ENCODE results near the gene KDM4B. TPM values are rescaled to one million over a fixed set of nuclear protein-coding genes. Genes with fewer than 3 reads are reported as not detected.

Gene KDM4B
- total and polyA plus RNA-seq, 10 of the 15 experiments (the other 5 are each of a cell fraction or from before 2014, with no cell fraction given) = 0.47 to 49.6 (median 16.2) TPM

- TF ChIP-seq JUND (IDR thresholded peaks at IDR 0.05; ENCODE audit: low read depth, low read length) = no peak
Measured at GRCh38 chr19:4986471-4986891, 17.6 kb downstream of the KDM4B start (continued).

GRCh38 chr19:4987256-4987655, 18.3 kb downstream of the KDM4B start:
- intact Hi-C loops (cut with micrococcal nuclease; ENCODE audit: unreplicated experiment) = no loop called here
- Histone ChIP-seq H3K4me1 (ENCODE audit: control insufficient read depth, insufficient read depth, low read length) (no peaks in the 10 kb centered on the region), H4K20me1 (ENCODE audit: control insufficient read depth, insufficient read depth) (peaks cover 13% of the 10 kb centered on the region), H2AFZ (ENCODE audit: control insufficient read depth, low read depth, low read length) (no peak overlapping the region), H3K4me2 (ENCODE audit: control insufficient read depth, insufficient read depth) (no peak overlapping the region), H3K27me3 (replicated peaks in 1 of 2; ENCODE audit: control insufficient read depth in 2 of 2, insufficient read depth in 2 of 2, low read length in 1 of 2) (no peaks in the 10 kb centered on the region), H3K36me3 (ENCODE audit: control insufficient read depth in 2 of 2, insufficient read depth in 2 of 2, low read length in 1 of 2) (peaks cover 0 to 8% of the 10 kb centered on the region in 2 experiments; a peak in 1 of 4 replicates), H3K9me3 (replicated peaks; ENCODE audit: control insufficient read depth, insufficient read depth, low read length) (no peaks in the 10 kb centered on the region; the same call in 2 of the 3 replicates), H3K27ac (ENCODE audit: control insufficient read depth, insufficient read depth) (no peak overlapping the region), H3K4me3 (no peak overlapping the region), H3K79me2 (ENCODE audit: control insufficient read depth, insufficient read depth, low read length) (peaks cover 24% of the 10 kb centered on the region), H3K9ac (ENCODE audit: control insufficient read depth, insufficient read depth, low read length) (no peak overlapping the region)
- FAIRE-seq = no peak
- DNase-seq (ENCODE audit: low read depth, low spot score) = no peak
- WGBS (ENCODE audit: insufficient coverage, insufficient replicate concordance, low lambda C conversion rate, missing lambda C conversion rate) = 85% methylated on average over 11 of the region's 11 CpGs
- ChIA-PET RAD21 (ENCODE audit: unreplicated experiment) (no interaction called here), POLR2A (no interaction called here), SMC1A (ENCODE audit: uncharacterized antibody, unreplicated experiment) (no interaction called here), CTCF (no interaction called here)
- BruUV-seq (replicated peaks) = no TSS peak
- ATAC-seq = no peak
- in situ Hi-C loops (cut with MboI) = no loop called here
- no peak for TF ChIP-seq STAT3 (IDR thresholded peaks at IDR 0.05; ENCODE audit: low read depth, low read length)

- peaks cover 0 to 8% of the 10 kb centered on the region in 2 experiments; a peak in 1 of 4 replicates for H3K36me3 ChIP-seq (ENCODE audit: control insufficient read depth in 2 of 2, insufficient read depth in 2 of 2, low read length in 1 of 2)
- H2AFZ ChIP-seq (ENCODE audit: control insufficient read depth, low read depth, low read length) = no peak overlapping the region
- no peaks in the 10 kb centered on the region for H3K4me1 ChIP-seq (ENCODE audit: control insufficient read depth, insufficient read depth, low read length)
- ChIA-PET POLR2A (no interaction called here), SMC1A (ENCODE audit: uncharacterized antibody, unreplicated experiment) (no interaction called here), CTCF (interaction anchor here (1.2 kb wide), 1 partner anchor 42 kb away, joined by 3 read pairs; no protein-coding TSS in a partner anchor), RAD21 (ENCODE audit: unreplicated experiment) (no interaction called here)
- H3K27me3 ChIP-seq (replicated peaks in 1 of 2; ENCODE audit: control insufficient read depth in 2 of 2, insufficient read depth in 2 of 2, low read length in 1 of 2) = no peaks in the 10 kb centered on the region
- 93% methylated on average over 21 of the region's 24 CpGs for WGBS (ENCODE audit: insufficient coverage, insufficient replicate concordance, low lambda C conversion rate, missing lambda C conversion rate)
- ATAC-seq (no peak), FAIRE-seq (no peak), DNase-seq (ENCODE audit: low read depth, low spot score) (no peak)
- H3K4me3 ChIP-seq = no peak overlapping the region
- H4K20me1 ChIP-seq (ENCODE audit: control insufficient read depth, insufficient read depth) = peaks cover 13% of the 10 kb centered on the region
- H3K79me2 ChIP-seq (ENCODE audit: control insufficient read depth, insufficient read depth, low read length) = peaks cover 24% of the 10 kb centered on the region
- H3K9me3 ChIP-seq (replicated peaks; ENCODE audit: control insufficient read depth, insufficient read depth, low read length) = no peaks in the 10 kb centered on the region; the same call in 2 of the 3 replicates
- BruUV-seq (replicated peaks) = no TSS peak
- H3K27ac ChIP-seq (ENCODE audit: control insufficient read depth, insufficient read depth) = no peak overlapping the region
- H3K9ac ChIP-seq (ENCODE audit: control insufficient read depth, insufficient read depth, low read length) = no peak overlapping the region
- in situ Hi-C loops (cut with MboI) (no loop called here), intact Hi-C loops (cut with micrococcal nuclease; ENCODE audit: unreplicated experiment) (no loop called here)
- no peak overlapping the region for H3K4me2 ChIP-seq (ENCODE audit: control insufficient read depth, insufficient read depth)
- no peak for TF ChIP-seq NBN (IDR thresholded peaks at IDR 0.05)
- no peak for TF ChIP-seq JUNB (IDR thresholded peaks at IDR 0.05)
- no peak for TF ChIP-seq ATF2 (IDR thresholded peaks at IDR 0.05; ENCODE audit: low read length)
- TF ChIP-seq SIX5 (IDR thresholded peaks at IDR 0.05; ENCODE audit: low read depth, low read length, severe bottlenecking) = no peak
- TF ChIP-seq RCOR1 (conservative IDR thresholded peaks at IDR 0.05; ENCODE audit: low read depth, low read length) = no peak
- TF ChIP-seq GABPA (IDR thresholded peaks at IDR 0.05; ENCODE audit: low read depth) = no peak
- TF ChIP-seq BACH1 (IDR thresholded peaks at IDR 0.05; ENCODE audit: borderline replicate concordance) = no peak
- TF ChIP-seq BCLAF1 (IDR thresholded peaks at IDR 0.05) = no peak
- TF ChIP-seq IKZF1 (conservative IDR thresholded peaks at IDR 0.05) = no peak
- TF ChIP-seq BRCA1 (IDR thresholded peaks at IDR 0.05; ENCODE audit: low read depth, low read length) = no peak
- TF ChIP-seq HDAC2 (IDR thresholded peaks at IDR 0.05) = no peak
Measured at GRCh38 chr19:4987692-4988370, 18.9 kb downstream of the KDM4B start.

Measured in GM12878 (cell line).